SK-N-SH (cell line): Measurements from ENCODE around the gene BRME1.

Experiments
- MAX ChIP-seq: IDR thresholded peaks from 2 replicates; pipeline ENCODE4 v1.4.0; 2012; ENCODE audit warnings: low read depth
- POLR2AphosphoS5 ChIP-seq: IDR thresholded peaks from 2 replicates; pipeline ENCODE4 v1.6.1; 2012; ENCODE audit warnings: low read depth, low read length

- TF ChIP-seq MAX = no peak
- TF ChIP-seq POLR2AphosphoS5 = no peak
Measured at GRCh38 chr19:13926010-13926409, 20.1 kb upstream of the BRME1 start.
